PC-3 (cell line): Measurements from ENCODE around the gene SAAL1. TPM values are rescaled to one million over a fixed set of nuclear protein-coding genes. Genes with fewer than 3 reads are reported as not detected.

Experiments
- ATAC-seq: fragments of 200-7000 bp; cut with Tn5 transposase; 2 replicates; pipeline ENCODE4 v1.9.1; 2020; ENCODE audit warnings: mild to moderate bottlenecking, moderate library complexity
- BruUV-seq: library from RNA; stranded (reverse); fragments of 400-500 nt; replicated peaks from 2 replicates; lab custom pipeline; 2021; lab: Mats Ljungman, UMichigan
- CTCF ChIA-PET: fragments of 300-600 bp; sonication (Branson Sonifier 250); formaldehyde crosslinking; loops from one replicate; lab custom pipeline; 2022; ENCODE audit warnings: antibody characterized with exemption; lab: Charles Lee
- POLR2A ChIA-PET: fragments of 300-600 bp; sonication (Branson Sonifier 250); formaldehyde crosslinking; loops from one replicate; lab custom pipeline; 2022; ENCODE audit warnings: antibody characterized with exemption; ENCODE audit not compliant: unreplicated experiment; lab: Charles Lee
- DNase-seq: peaks from one replicate; pipeline ENCODE4 v3.0.0-alpha.2; 2015
- H2AFZ ChIP-seq: fragments of 300-600 bp; sonication (generic); 2 replicates; pipeline ENCODE4 v1.6.0; 2016; ENCODE audit warnings: antibody characterized with exemption, low read length
- H3F3A ChIP-seq: fragments of 300-600 bp; sonication (generic); one replicate; pipeline ENCODE4 v1.6.0; 2017; ENCODE audit warnings: antibody characterized with exemption, low read length, control low read depth, mild to moderate bottlenecking; ENCODE audit not compliant: unreplicated experiment
- H3K27ac ChIP-seq: fragments of 300-600 bp; sonication (generic); 2 replicates; pipeline ENCODE4 v1.5.1; 2016; ENCODE audit warnings: mild to moderate bottlenecking, low read length
- H3K27me3 ChIP-seq: fragments of 300-600 bp; sonication (generic); 2 replicates; pipeline ENCODE4 v1.6.1; 2016; ENCODE audit warnings: low read length, mixed read lengths
- H3K36me3 ChIP-seq: fragments of 300-600 bp; sonication (generic); 2 replicates; pipeline ENCODE4 v1.6.1; 2016; ENCODE audit warnings: low read depth, mixed run types, low read length, mixed read lengths
- H3K4me1 ChIP-seq: fragments of 300-600 bp; sonication (generic); 2 replicates; pipeline ENCODE4 v1.5.1; 2016; ENCODE audit warnings: low read length; ENCODE audit not compliant: insufficient read depth
- H3K4me2 ChIP-seq: fragments of 300-600 bp; sonication (generic); 2 replicates; pipeline ENCODE4 v1.6.0; 2016; ENCODE audit warnings: low read length
- H3K4me3 ChIP-seq: fragments of 300-600 bp; sonication (generic); 2 replicates; pipeline ENCODE4 v1.5.1; 2016; ENCODE audit warnings: mild to moderate bottlenecking, low read length, mixed read lengths
- H3K79me2 ChIP-seq: fragments of 300-600 bp; sonication (generic); 2 replicates; pipeline ENCODE4 v1.6.1; 2017; ENCODE audit warnings: low read length, mixed read lengths
- H3K9ac ChIP-seq: fragments of 300-600 bp; sonication (generic); 2 replicates; pipeline ENCODE4 v1.6.0; 2016; ENCODE audit warnings: mild to moderate bottlenecking, low read length
- H3K9me2 ChIP-seq: fragments of 300-600 bp; sonication (generic); replicated peaks from 2 replicates; pipeline ENCODE4 v1.6.1; 2016; ENCODE audit warnings: mixed run types, low read length, mixed read lengths
- H3K9me3 ChIP-seq: fragments of 300-600 bp; sonication (generic); 2 replicates; pipeline ENCODE4 v1.6.1; 2016; ENCODE audit warnings: low read length, mixed read lengths
- H4K20me1 ChIP-seq: fragments of 300-600 bp; sonication (generic); 2 replicates; pipeline ENCODE4 v1.6.1; 2016; ENCODE audit warnings: low read length, mixed read lengths
- CTCF ChIP-seq: fragments of 300-600 bp; sonication (generic); conservative IDR thresholded peaks from 2 replicates; pipeline ENCODE4 v1.5.1; 2017; ENCODE audit warnings: antibody characterized with exemption, low read depth, mild to moderate bottlenecking, low read length
- EZH2 ChIP-seq: fragments of 300-600 bp; sonication (generic); IDR thresholded peaks from one replicate; pipeline ENCODE4 v1.6.1; 2017; ENCODE audit warnings: antibody characterized with exemption, mild to moderate bottlenecking, low read length; ENCODE audit not compliant: unreplicated experiment
- EZH2phosphoT487 ChIP-seq: fragments of 300-600 bp; sonication (generic); IDR thresholded peaks from 2 replicates; pipeline ENCODE4 v1.6.1; 2018; ENCODE audit warnings: mild to moderate bottlenecking, antibody characterized with exemption, low read length, borderline replicate concordance
- intact Hi-C: fragments of 100-400 bp; cut with micrococcal nuclease; formaldehyde crosslinking; loops from 2 replicates; pipeline ENCODE4 v1.9.0; 2023
- total RNA-seq: library from RNA; depleted of rRNA; stranded (reverse); fragments of >200 nt; gene quantifications from 2 replicates; pipeline ENCODE4 v1.2.3, GENCODE V29; 2014

The SAAL1 gene
- total RNA-seq, 1 experiment from 2014 or later = 25.4 TPM

- no TSS peak for BruUV-seq
- H3K9ac ChIP-seq = no peak overlapping the region
- DNase-seq (peak; percentile 30), ATAC-seq (peak; percentile 67)
- no peaks in the 10 kb centered on the region for H3K4me1 ChIP-seq
- no peaks in the 10 kb centered on the region for H3F3A ChIP-seq
- TF ChIP-seq CTCF (no peak), EZH2phosphoT487 (no peak), EZH2 (no peak)
- no peak overlapping the region for H2AFZ ChIP-seq
- H3K4me2 ChIP-seq = no peak overlapping the region
- H4K20me1 ChIP-seq = no peaks in the 10 kb centered on the region
- no peak overlapping the region for H3K27ac ChIP-seq
- no peaks in the 10 kb centered on the region for H3K36me3 ChIP-seq
- intact Hi-C loops = no loop called here
- no peak overlapping the region for H3K4me3 ChIP-seq
- POLR2A ChIA-PET = no interaction called here
- no peaks in the 10 kb centered on the region for H3K79me2 ChIP-seq
- H3K9me3 ChIP-seq = no peaks in the 10 kb centered on the region
- H3K9me2 ChIP-seq = no peaks in the 10 kb centered on the region
- no peaks in the 10 kb centered on the region for H3K27me3 ChIP-seq
- CTCF ChIA-PET = no interaction called here
These were observed 42.8 kb downstream of the SAAL1 start for GRCh38 chr11:18063125-18063524.

- BruUV-seq = no TSS peak
- no peak overlapping the region for H3K27ac ChIP-seq
- H3K4me2 ChIP-seq = no peak overlapping the region
- no peaks in the 10 kb centered on the region for H3K4me1 ChIP-seq
- H2AFZ ChIP-seq = no peak overlapping the region
- no peak overlapping the region for H3K9ac ChIP-seq
- no peak overlapping the region for H3K4me3 ChIP-seq
- H3F3A ChIP-seq = no peaks in the 10 kb centered on the region
- no peaks in the 10 kb centered on the region for H3K79me2 ChIP-seq
- ChIA-PET POLR2A (no interaction called here), CTCF (no interaction called here)
- no peaks in the 10 kb centered on the region for H3K27me3 ChIP-seq
- DNase-seq = no peak
- intact Hi-C loops = no loop called here
- H4K20me1 ChIP-seq = no peaks in the 10 kb centered on the region
- no peak for ATAC-seq
- no peaks in the 10 kb centered on the region for H3K9me3 ChIP-seq
- TF ChIP-seq CTCF (no peak), EZH2phosphoT487 (no peak), EZH2 (no peak)
- H3K36me3 ChIP-seq = no peaks in the 10 kb centered on the region
- no peaks in the 10 kb centered on the region for H3K9me2 ChIP-seq
These were observed 44.5 kb downstream of the SAAL1 start for GRCh38 chr11:18061351-18061750.

GRCh38 chr11:18056561-18057181 lies 49.2 kb downstream of the SAAL1 start:
- Histone ChIP-seq H3K9ac (no peak overlapping the region), H4K20me1 (no peaks in the 10 kb centered on the region), H3K27ac (no peak overlapping the region), H3K4me1 (no peaks in the 10 kb centered on the region), H3K36me3 (no peaks in the 10 kb centered on the region), H3K79me2 (no peaks in the 10 kb centered on the region), H3K4me2 (no peak overlapping the region), H3K27me3 (no peaks in the 10 kb centered on the region), H3K9me2 (no peaks in the 10 kb centered on the region), H3K4me3 (no peak overlapping the region), H2AFZ (no peak overlapping the region), H3F3A (no peaks in the 10 kb centered on the region), H3K9me3 (no peaks in the 10 kb centered on the region)
- DNase-seq (no peak), ATAC-seq (no peak)
- BruUV-seq = no TSS peak
- intact Hi-C loops = no loop called here
- POLR2A ChIA-PET = no interaction called here
- TF ChIP-seq CTCF (no peak), EZH2 (no peak), EZH2phosphoT487 (no peak)
- CTCF ChIA-PET = no interaction called here
